PFSK-1 (cell line): Measurements from ENCODE around the gene LTBP2.

Experiments used
- POLR2AphosphoS5 ChIP-seq: IDR thresholded peaks from 2 replicates; pipeline ENCODE4 v1.6.1; 2012; ENCODE audit warnings: low read depth, mild to moderate bottlenecking, control low read depth, low read length, moderate library complexity
- REST ChIP-seq, 2 experiments: IDR thresholded peaks; 2 replicates each; pipeline versions ENCODE4 v1.6.1 to v1.8.0; 2011 to 2012; ENCODE audit warnings: low read depth in 2 of 2, low read length in 2 of 2, control low read depth in 1 of 2, inconsistent platforms in 1 of 2, mild to moderate bottlenecking in 1 of 2, moderate library complexity in 1 of 2; ENCODE audit not compliant: insufficient read depth in 1 of 2

GRCh38 chr14:74569387-74569786 lies 42.6 kb downstream of the LTBP2 start:
- TF ChIP-seq REST (IDR thresholded peaks at IDR 0.05; ENCODE audit: insufficient read depth in 1 of 2, low read depth in 2 of 2, low read length in 2 of 2), result no peak
- TF ChIP-seq POLR2AphosphoS5, result no peak
